Right lobe of liver (tissue), 6 donors: ENCODE results near the gene INS. TPM values are rescaled to one million over a fixed set of nuclear protein-coding genes. Genes with fewer than 3 reads are reported as not detected.

Experiments used
- ATAC-seq, 4 donors: fragments of 200-7000 bp; cut with Tn5 transposase; one replicate each; pipeline ENCODE4 v1.9.1; 2020; ENCODE audit warnings: mild to moderate bottlenecking in 4 of 4, moderate library complexity in 4 of 4
- DNase-seq, 3 donors: peaks; one replicate each; pipeline ENCODE4 v3.0.0-alpha.2; 2020
- H3K27ac ChIP-seq, 3 donors: fragments of 200-600 bp; one replicate each; pipeline ENCODE4 v1.8.0; 2022
- H3K27me3 ChIP-seq, 2 donors: fragments of 200-600 bp; one replicate each; pipeline ENCODE4 v1.8.0; 2022
- H3K36me3 ChIP-seq, 4 donors: fragments of 200-600 bp; sonication (generic) in 1 of 4; one replicate each; pipeline versions ENCODE4 v1.5.1 to v1.8.0; 2017 to 2022; ENCODE audit warnings: control low read depth in 1 of 4
- H3K4me1 ChIP-seq, 4 donors: fragments of 200-600 bp; sonication (generic) in 1 of 4; one replicate each; pipeline versions ENCODE4 v1.5.1 to v1.8.0; 2017 to 2022; ENCODE audit warnings: control low read depth in 1 of 4
- H3K4me3 ChIP-seq, 3 donors: fragments of 200-600 bp; one replicate each; pipeline ENCODE4 v1.8.0; 2022
- H3K9me3 ChIP-seq, 4 donors: fragments of 200-600 bp; sonication (generic) in 1 of 4; one replicate each; pipeline versions ENCODE4 v1.5.1 to v1.8.0; 2017 to 2022; ENCODE audit warnings: control low read depth in 1 of 4
- CTCF ChIP-seq, 4 donors: fragments of 200-600 bp in 3 of 4; fragments of 450-650 bp in 1 of 4; IDR thresholded peaks; one replicate each; pipeline versions ENCODE4 v1.5.1 to v1.8.0; 2016 to 2022; ENCODE audit warnings: antibody characterized with exemption in 4 of 4, mild to moderate bottlenecking in 2 of 4
- POLR2A ChIP-seq: fragments of 450-650 bp; IDR thresholded peaks from one replicate; pipeline ENCODE4 v1.6.1; 2017; ENCODE audit warnings: antibody characterized with exemption, mild to moderate bottlenecking
- WGBS: methylation state at CpG from one replicate; pipeline ENCODE4 v1.1.6; 2018; ENCODE audit warnings: low coverage, low lambda C conversion rate; ENCODE audit not compliant: insufficient coverage; ENCODE audit errors: missing lambda C conversion rate; 5-methylcytosine and 5-hydroxymethylcytosine counted together
- intact Hi-C, 2 donors: fragments of 100-400 bp; cut with DNase I; formaldehyde crosslinking; loops; one replicate each; pipeline versions ENCODE4 v1.11.2 to v1.14.1; 2022
- total RNA-seq, 6 experiments: library from RNA; depleted of rRNA in 2 of 6; stranded (reverse); fragments of >200 nt in 2 of 6; fragmentation: NEBNext Ultra II Directional in 3 of 6; extraction: Animal tissue kit (Norgen Biotek cat#: 25700) in 3 of 6; gene quantifications; one replicate each; pipeline versions ENCODE4 v1.1.0 to v1.2.4, GENCODE V29; 2016 to 2023
- donor health status: DM: no; HTN: yes; CAD: no.
- donor health status: DM: no; HTN: no; CAD: no.
- donor health status: DM: no; HTN: no; CAD: no.
- donor health status: DM: no; HTN: yes; CAD: no.
- donor health status: DM: no; HTN: yes; CAD: no.

The INS gene
- total RNA-seq, 6 experiments from 2014 or later: not detected

- no peaks in the 10 kb centered on the region for H3K9me3 ChIP-seq
- H3K4me3 ChIP-seq: no peak overlapping the region
- DNase-seq (no peak), ATAC-seq (no peak)
- H3K27me3 ChIP-seq: no peaks in the 10 kb centered on the region
- intact Hi-C loops: loop anchor here in 1 of 2 donors (10.0 kb wide), 1 partner anchor 273 kb away; no protein-coding TSS in a partner anchor
- H3K4me1 ChIP-seq: peaks cover 0 to 24% (median 11%) of the 10 kb centered on the region in 4 donors
- 33% methylated on average over 1 of the region's 11 CpGs for WGBS
- TF ChIP-seq CTCF (IDR thresholded peaks at IDR 0.05): no peak
- TF ChIP-seq POLR2A: no peak
- H3K36me3 ChIP-seq: peaks cover 0 to 33% (median 16%) of the 10 kb centered on the region in 4 donors
- H3K27ac ChIP-seq: no peak overlapping the region
Measured at GRCh38 chr11:2147391-2147790, 13.6 kb downstream of the INS start.

- 75% methylated on average over 15 of the region's 19 CpGs for WGBS
- no peak overlapping the region for H3K27ac ChIP-seq
- ATAC-seq: no peak
- H3K9me3 ChIP-seq: no peaks in the 10 kb centered on the region
- no peak overlapping the region for H3K4me3 ChIP-seq
- intact Hi-C loops: loop anchor here in 1 of 2 donors (10.0 kb wide), 1 partner anchor 271 kb away; no protein-coding TSS in a partner anchor
- H3K27me3 ChIP-seq: no peaks in the 10 kb centered on the region
- no peak for TF ChIP-seq CTCF (IDR thresholded peaks at IDR 0.05)
- no peak for TF ChIP-seq POLR2A
- H3K36me3 ChIP-seq: peaks cover 0 to 39% (median 18%) of the 10 kb centered on the region in 4 donors
- DNase-seq: no peak
- peaks cover 0 to 12% (median 4%) of the 10 kb centered on the region in 4 donors for H3K4me1 ChIP-seq
Measured at GRCh38 chr11:2146051-2146450, 15.0 kb downstream of the INS start.

- H3K27me3 ChIP-seq: no peaks in the 10 kb centered on the region
- no peak for TF ChIP-seq POLR2A
- no peak for TF ChIP-seq CTCF (IDR thresholded peaks at IDR 0.05)
- no peak overlapping the region for H3K4me3 ChIP-seq
- 39% methylated on average over 6 of the region's 18 CpGs for WGBS
- DNase-seq (no peak), ATAC-seq (peak in 3 of 4 donors; percentile 5 to 51 (median 19))
- H3K36me3 ChIP-seq: peaks cover 0 to 39% (median 18%) of the 10 kb centered on the region in 4 donors
- H3K27ac ChIP-seq: no peak overlapping the region
- H3K9me3 ChIP-seq: no peaks in the 10 kb centered on the region
- peaks cover 0 to 3% (median 0%) of the 10 kb centered on the region in 4 donors for H3K4me1 ChIP-seq
- intact Hi-C loops: loop anchor here in 1 of 2 donors (10.0 kb wide), 1 partner anchor 270 kb away; no protein-coding TSS in a partner anchor
Measured at GRCh38 chr11:2144544-2145248, 16.3 kb downstream of the INS start.

- WGBS: 56% methylated on average over 16 of the region's 72 CpGs
- H3K27me3 ChIP-seq: no peaks in the 10 kb centered on the region
- no peak for DNase-seq
- intact Hi-C loops: loop anchor here in 1 of 2 donors (10.0 kb wide), 1 partner anchor 269 kb away; no protein-coding TSS in a partner anchor
- no peak overlapping the region for H3K27ac ChIP-seq
- no peak for ATAC-seq
- TF ChIP-seq POLR2A (no peak), CTCF (IDR thresholded peaks at IDR 0.05) (no peak)
- H3K9me3 ChIP-seq: no peaks in the 10 kb centered on the region
- peaks cover 0 to 39% (median 18%) of the 10 kb centered on the region in 4 donors for H3K36me3 ChIP-seq
- peaks cover 0 to 5% (median 0%) of the 10 kb centered on the region in 4 donors for H3K4me1 ChIP-seq
- no peak overlapping the region for H3K4me3 ChIP-seq
Measured at GRCh38 chr11:2143799-2144543, 17.0 kb downstream of the INS start.
